Measurements from ENCODE around the gene IFT74. TPM values are rescaled to one million over a fixed set of nuclear protein-coding genes. Genes with fewer than 3 reads are reported as not detected.

The IFT74 gene
- total RNA-seq, 1 experiment from 2014 or later: 16.2 TPM

DNA sequence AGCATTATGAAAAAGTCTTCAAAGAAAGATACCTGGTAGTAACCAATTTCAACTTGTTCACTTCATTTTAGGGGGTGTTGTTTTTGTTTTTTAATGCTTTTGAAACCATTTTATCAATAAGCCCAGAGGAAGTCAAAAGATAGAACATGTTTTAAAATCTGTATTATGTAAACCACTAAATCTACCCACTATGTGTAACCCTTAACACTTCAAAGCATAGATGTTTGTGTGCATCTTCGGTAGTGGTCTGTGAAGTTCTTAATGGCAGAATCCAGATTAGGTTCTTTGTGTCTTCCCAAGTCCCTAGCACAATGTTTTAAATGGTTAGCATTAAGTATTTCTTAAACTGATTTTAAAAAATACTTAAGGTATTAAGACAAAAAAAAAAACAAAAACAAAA is 15.4 kb upstream of the IFT74 start:
- Histone ChIP-seq H3K27ac (ENCODE audit: insufficient read length, low read depth, low read length) (no peak overlapping the region), H3K14ac (ENCODE audit: insufficient read depth, low read length) (no peak overlapping the region), H3K56ac (ENCODE audit: insufficient read length, low read depth, low read length) (no peak overlapping the region), H3K9ac (ENCODE audit: extremely low read depth, insufficient read length, low read length) (no peak overlapping the region), H2BK15ac (ENCODE audit: low read depth, low read length) (no peak overlapping the region), H2AK5ac (ENCODE audit: insufficient read length, low read length) (no peak overlapping the region), H3K23me2 (ENCODE audit: insufficient read length, low read depth, low read length, poor library complexity, severe bottlenecking) (peaks cover 3% of the 10 kb centered on the region), H3K4me1 (ENCODE audit: insufficient read depth, low read length) (peaks cover 2% of the 10 kb centered on the region; the same call in 1 of the 2 replicates), H4K5ac (ENCODE audit: insufficient read length, low read depth, low read length) (no peak overlapping the region), H2BK12ac (ENCODE audit: insufficient read length, low read depth, low read length) (no peak overlapping the region), H4K91ac (ENCODE audit: insufficient read length, low read depth, low read length) (no peak overlapping the region), H3K79me2 (ENCODE audit: insufficient read depth, low read length) (peaks cover 49% of the 10 kb centered on the region; the same call in 1 of the 2 replicates), H2BK5ac (ENCODE audit: insufficient read length, low read length) (no peak overlapping the region), H3K4ac (ENCODE audit: low read depth, low read length) (no peak overlapping the region), H3K4me2 (ENCODE audit: insufficient read depth, insufficient read length, low read length) (no peak overlapping the region), H2BK120ac (ENCODE audit: low read depth, low read length, poor library complexity, severe bottlenecking) (no peak overlapping the region), H4K8ac (replicated peaks; ENCODE audit: insufficient read length, low read depth, low read length) (no peak overlapping the region), H3K9me3 (ENCODE audit: control insufficient read depth, low read depth, low read length) (no peaks in the 10 kb centered on the region), H3T11ph (ENCODE audit: low read length) (no peak overlapping the region), H3K23ac (ENCODE audit: insufficient read length, low read depth, low read length) (no peak overlapping the region), H3K79me1 (ENCODE audit: insufficient read depth, low read depth, low read length, poor library complexity, severe bottlenecking) (no peaks in the 10 kb centered on the region), H2AFZ (ENCODE audit: low read length) (no peak overlapping the region), H2BK20ac (ENCODE audit: low read depth, low read length, poor library complexity, severe bottlenecking) (no peak overlapping the region), H3K27me3 (ENCODE audit: insufficient read depth, low read length) (no peaks in the 10 kb centered on the region), H3K18ac (ENCODE audit: insufficient read length, low read depth, low read length) (no peak overlapping the region), H4K20me1 (ENCODE audit: control insufficient read depth, insufficient read depth, insufficient read length) (no peaks in the 10 kb centered on the region)
- Mint-ChIP-seq H3K4me3 (no peak overlapping the region), H3K27me3 (ENCODE audit: low read depth) (no peaks in the 10 kb centered on the region), H3K27ac (no peak overlapping the region), H3K36me3 (ENCODE audit: insufficient read depth in 1 of 3, low read depth in 3 of 3) (peaks cover 16 to 30% (median 25%) of the 10 kb centered on the region in 3 experiments), H3K9me3 (peaks cover 8 to 9% of the 10 kb centered on the region in 2 experiments), H3K4me1 (peaks cover 31 to 36% of the 10 kb centered on the region in 2 experiments)
- DNase-seq: no peak
- TF ChIP-seq, protein P1, sequence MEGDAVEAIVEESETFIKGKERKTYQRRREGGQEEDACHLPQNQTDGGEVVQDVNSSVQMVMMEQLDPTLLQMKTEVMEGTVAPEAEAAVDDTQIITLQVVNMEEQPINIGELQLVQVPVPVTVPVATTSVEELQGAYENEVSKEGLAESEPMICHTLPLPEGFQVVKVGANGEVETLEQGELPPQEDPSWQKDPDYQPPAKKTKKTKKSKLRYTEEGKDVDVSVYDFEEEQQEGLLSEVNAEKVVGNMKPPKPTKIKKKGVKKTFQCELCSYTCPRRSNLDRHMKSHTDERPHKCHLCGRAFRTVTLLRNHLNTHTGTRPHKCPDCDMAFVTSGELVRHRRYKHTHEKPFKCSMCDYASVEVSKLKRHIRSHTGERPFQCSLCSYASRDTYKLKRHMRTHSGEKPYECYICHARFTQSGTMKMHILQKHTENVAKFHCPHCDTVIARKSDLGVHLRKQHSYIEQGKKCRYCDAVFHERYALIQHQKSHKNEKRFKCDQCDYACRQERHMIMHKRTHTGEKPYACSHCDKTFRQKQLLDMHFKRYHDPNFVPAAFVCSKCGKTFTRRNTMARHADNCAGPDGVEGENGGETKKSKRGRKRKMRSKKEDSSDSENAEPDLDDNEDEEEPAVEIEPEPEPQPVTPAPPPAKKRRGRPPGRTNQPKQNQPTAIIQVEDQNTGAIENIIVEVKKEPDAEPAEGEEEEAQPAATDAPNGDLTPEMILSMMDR (conservative IDR thresholded peaks at IDR 0.05): no peak
- no CpG with 5 or more reads among the region's 1 CpG for WGBS (ENCODE audit: extremely low coverage, insufficient read length, low lambda C conversion rate)
